Ascending aorta (tissue), 2 donors: ENCODE measurements around the gene IQCH. TPM values are rescaled to one million over a fixed set of nuclear protein-coding genes. Genes with fewer than 3 reads are reported as not detected.

Experiments
- DNase-seq, 2 donors: peaks; one replicate each; pipeline ENCODE4 v3.0.0-alpha.2; 2019; ENCODE audit warnings: low spot score in 2 of 2
- H3K27ac ChIP-seq, 2 donors: fragments of 200-600 bp; sonication (generic); one replicate each; pipeline ENCODE4 v1.5.1; 2016 to 2017; ENCODE audit warnings: mild to moderate bottlenecking in 1 of 2
- H3K27me3 ChIP-seq: fragments of 200-600 bp; sonication (generic); one replicate; pipeline ENCODE4 v1.5.1; 2017
- H3K36me3 ChIP-seq, 2 donors: fragments of 200-600 bp; sonication (generic); one replicate each; pipeline ENCODE4 v1.5.1; 2016
- H3K4me1 ChIP-seq, 2 donors: fragments of 200-600 bp; sonication (generic); one replicate each; pipeline ENCODE4 v1.5.1; 2016 to 2017; ENCODE audit warnings: mild to moderate bottlenecking in 1 of 2
- H3K4me3 ChIP-seq, 2 donors: fragments of 200-600 bp; sonication (generic); one replicate each; pipeline ENCODE4 v1.5.1; 2016 to 2017; ENCODE audit warnings: mild to moderate bottlenecking in 1 of 2
- H3K9me3 ChIP-seq, 2 donors: fragments of 200-600 bp; sonication (generic); one replicate each; pipeline ENCODE4 v1.5.1; 2016
- CTCF ChIP-seq, 3 experiments: fragments of 200-600 bp in 2 of 3; fragments of 450-650 bp in 1 of 3; sonication (generic) in 2 of 3; IDR thresholded peaks; one replicate each; pipeline ENCODE4 v1.5.1; 2016 to 2019; ENCODE audit warnings: antibody characterized with exemption in 3 of 3, mild to moderate bottlenecking in 1 of 3, moderate library complexity in 1 of 3
- intact Hi-C: fragments of 100-400 bp; cut with DNase I; formaldehyde crosslinking; loops from one replicate; pipeline ENCODE4 v1.15.1; 2023
- total RNA-seq: library from RNA; depleted of rRNA; stranded (reverse); fragments of >200 nt; gene quantifications from one replicate; pipeline ENCODE4 v1.1.0, GENCODE V29; 2016

The IQCH gene
- total RNA-seq, 1 donor from 2014 or later: not detected

GRCh38 chr15:67259379-67259778 is 4.8 kb downstream of the IQCH start:
- Histone ChIP-seq H3K9me3 (no peaks in the 10 kb centered on the region), H3K36me3 (no peaks in the 10 kb centered on the region)

DNA sequence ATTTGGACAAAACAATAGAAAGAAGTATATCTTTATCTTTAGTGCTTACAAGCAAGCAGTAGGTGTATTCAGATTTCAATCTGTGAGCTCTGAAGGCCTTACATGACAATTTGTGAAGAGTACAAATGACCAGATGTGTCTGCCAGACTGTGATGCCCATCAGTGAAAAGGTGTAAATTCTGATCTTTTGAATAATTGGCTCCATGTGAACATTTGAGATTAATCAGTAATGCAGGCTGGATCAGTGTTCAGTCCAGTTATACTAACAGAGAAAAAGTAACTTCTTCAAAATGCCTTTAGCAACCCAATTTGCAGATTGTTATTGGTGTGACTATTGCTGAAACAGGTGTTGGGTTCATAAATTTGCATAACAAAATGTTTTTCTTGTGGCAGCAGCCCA is 5.2 kb downstream of the IQCH start:
- Histone ChIP-seq H3K4me1 (no peaks in the 10 kb centered on the region), H3K27ac (no peak overlapping the region), H3K9me3 (no peaks in the 10 kb centered on the region), H3K4me3 (no peak overlapping the region), H3K27me3 (no peaks in the 10 kb centered on the region), H3K36me3 (no peaks in the 10 kb centered on the region)
- intact Hi-C loops: no loop called here
- TF ChIP-seq CTCF (IDR thresholded peaks at IDR 0.05): no peak
- DNase-seq: no peak

More at GRCh38 chr15:67259379-67259778, 4.8 kb downstream of the IQCH start:
- Histone ChIP-seq H3K4me3 (no peak overlapping the region), H3K4me1 (no peaks in the 10 kb centered on the region), H3K27ac (no peak overlapping the region), H3K27me3 (no peaks in the 10 kb centered on the region)
- DNase-seq: no peak
- intact Hi-C loops: no loop called here
- TF ChIP-seq CTCF (IDR thresholded peaks at IDR 0.05): no peak

DNA sequence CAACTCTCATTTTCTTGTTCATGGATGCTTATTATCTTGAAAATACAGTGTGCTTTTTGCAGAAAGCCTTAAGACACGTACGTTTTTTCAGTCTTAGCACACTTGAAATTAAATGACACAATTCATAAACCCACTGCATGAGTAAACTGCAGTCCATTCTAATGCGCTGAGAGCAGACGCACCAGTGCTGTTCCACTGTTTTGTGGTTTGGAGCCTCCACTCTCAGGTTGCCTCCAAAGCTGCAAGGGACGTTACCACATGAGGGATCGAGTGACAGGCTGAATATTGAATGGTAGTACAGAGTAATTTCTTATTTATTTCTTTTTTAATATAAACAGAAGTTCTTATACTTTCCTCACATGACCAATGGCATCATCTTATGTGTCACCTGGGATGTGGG is 12.3 kb downstream of the IQCH start:
- no peak overlapping the region for H3K27ac ChIP-seq
- TF ChIP-seq CTCF (IDR thresholded peaks at IDR 0.05): no peak
- no peaks in the 10 kb centered on the region for H3K27me3 ChIP-seq
- DNase-seq: no peak
- no peaks in the 10 kb centered on the region for H3K9me3 ChIP-seq
- no peaks in the 10 kb centered on the region for H3K36me3 ChIP-seq
- no peaks in the 10 kb centered on the region for H3K4me1 ChIP-seq
- intact Hi-C loops: no loop called here
- no peak overlapping the region for H3K4me3 ChIP-seq

DNA sequence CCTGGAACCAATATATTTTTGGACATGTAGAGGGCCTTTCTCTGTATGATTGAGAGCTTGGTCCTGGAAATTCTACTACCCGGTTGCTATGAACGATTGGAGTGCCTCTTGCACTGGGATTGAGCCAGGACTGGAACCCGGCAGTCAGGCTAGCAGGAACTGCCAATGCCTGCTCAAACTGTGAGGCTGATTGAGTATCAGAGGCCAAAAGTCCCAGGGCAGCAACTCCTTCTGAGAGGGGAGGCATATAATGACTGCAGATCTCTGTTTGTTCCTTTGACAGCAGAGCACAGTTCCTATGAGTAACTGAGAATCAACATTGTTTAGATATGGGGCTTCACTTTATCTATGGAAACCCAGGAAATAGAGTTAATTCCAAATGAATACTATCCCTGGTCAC is 12.9 kb downstream of the IQCH start:
- Histone ChIP-seq H3K36me3 (no peaks in the 10 kb centered on the region), H3K4me1 (no peaks in the 10 kb centered on the region), H3K9me3 (no peaks in the 10 kb centered on the region), H3K27me3 (no peaks in the 10 kb centered on the region), H3K4me3 (no peak overlapping the region), H3K27ac (no peak overlapping the region)
- intact Hi-C loops: no loop called here
- TF ChIP-seq CTCF (IDR thresholded peaks at IDR 0.05): no peak
- DNase-seq: no peak

- DNase-seq: no peak
- Histone ChIP-seq H3K4me3 (no peak overlapping the region), H3K27ac (no peak overlapping the region), H3K9me3 (no peaks in the 10 kb centered on the region), H3K4me1 (no peaks in the 10 kb centered on the region), H3K27me3 (no peaks in the 10 kb centered on the region), H3K36me3 (no peaks in the 10 kb centered on the region)
- no peak for TF ChIP-seq CTCF (IDR thresholded peaks at IDR 0.05)
- intact Hi-C loops: no loop called here
Measured at GRCh38 chr15:67267951-67268941, 13.7 kb downstream of the IQCH start.
